Calu3 (cell line): Measurements from ENCODE around the gene DBH. TPM values are rescaled to one million over a fixed set of nuclear protein-coding genes. Genes with fewer than 3 reads are reported as not detected.

Experiments
- BruUV-seq: library from RNA; stranded (reverse); fragments of 400-500 nt; replicated peaks from 2 replicates; lab custom pipeline; 2021; lab: Mats Ljungman, UMichigan
- CTCF ChIA-PET: fragments of 300-600 bp; sonication (Branson Sonifier 250); formaldehyde crosslinking; loops from one replicate; lab custom pipeline; 2022; ENCODE audit warnings: antibody characterized with exemption; lab: Charles Lee
- DNase-seq: peaks from one replicate; pipeline ENCODE4 v3.0.0; 2022
- H3K27ac Mint-ChIP-seq: one replicate; pipeline ENCODE4 v1.8.0; 2022; ENCODE audit warnings: mixed read lengths; ENCODE audit not compliant: unreplicated experiment
- H3K27me3 Mint-ChIP-seq: one replicate; pipeline ENCODE4 v1.8.0; 2022; ENCODE audit warnings: mixed read lengths; ENCODE audit not compliant: unreplicated experiment
- H3K36me3 Mint-ChIP-seq: one replicate; pipeline ENCODE4 v1.8.0; 2022; ENCODE audit warnings: mild to moderate bottlenecking, moderate library complexity, mixed read lengths; ENCODE audit not compliant: insufficient read depth, unreplicated experiment
- H3K4me1 Mint-ChIP-seq: one replicate; pipeline ENCODE4 v1.8.0; 2022; ENCODE audit warnings: mild to moderate bottlenecking, low read depth, mixed read lengths; ENCODE audit not compliant: unreplicated experiment
- H3K4me3 Mint-ChIP-seq: one replicate; pipeline ENCODE4 v1.8.0; 2022; ENCODE audit warnings: mild to moderate bottlenecking, low read depth, moderate library complexity, mixed read lengths; ENCODE audit not compliant: unreplicated experiment
- H3K9me3 Mint-ChIP-seq: one replicate; pipeline ENCODE4 v1.8.0; 2022; ENCODE audit warnings: low read depth, mixed read lengths; ENCODE audit not compliant: unreplicated experiment
- CTCF ChIP-seq: fragments of 200-600 bp; IDR thresholded peaks from one replicate; pipeline ENCODE4 v1.8.0; 2022; ENCODE audit warnings: antibody characterized with exemption; ENCODE audit not compliant: unreplicated experiment
- intact Hi-C: fragments of 100-400 bp; cut with micrococcal nuclease; formaldehyde crosslinking; loops from one replicate; pipeline ENCODE4 v1.10.0; 2022; ENCODE audit not compliant: unreplicated experiment
- total RNA-seq: library from RNA; stranded (reverse); gene quantifications from 2 replicates; pipeline ENCODE4 v1.2.3, GENCODE V29; 2022

DBH gene
- total RNA-seq, 1 experiment from 2014 or later, result not detected

- intact Hi-C loops, result no loop called here
- no peak for DNase-seq
- Mint-ChIP-seq H3K4me3 (no peak overlapping the region), H3K27me3 (peaks cover 97% of the 10 kb centered on the region), H3K4me1 (no peaks in the 10 kb centered on the region), H3K9me3 (no peaks in the 10 kb centered on the region), H3K27ac (no peak overlapping the region), H3K36me3 (no peaks in the 10 kb centered on the region)
- no TSS peak for BruUV-seq
- CTCF ChIA-PET, result no interaction called here
- TF ChIP-seq CTCF, result no peak
Observed at GRCh38 chr9:133616643-133617405, 19.3 kb upstream of the DBH start.

DNA sequence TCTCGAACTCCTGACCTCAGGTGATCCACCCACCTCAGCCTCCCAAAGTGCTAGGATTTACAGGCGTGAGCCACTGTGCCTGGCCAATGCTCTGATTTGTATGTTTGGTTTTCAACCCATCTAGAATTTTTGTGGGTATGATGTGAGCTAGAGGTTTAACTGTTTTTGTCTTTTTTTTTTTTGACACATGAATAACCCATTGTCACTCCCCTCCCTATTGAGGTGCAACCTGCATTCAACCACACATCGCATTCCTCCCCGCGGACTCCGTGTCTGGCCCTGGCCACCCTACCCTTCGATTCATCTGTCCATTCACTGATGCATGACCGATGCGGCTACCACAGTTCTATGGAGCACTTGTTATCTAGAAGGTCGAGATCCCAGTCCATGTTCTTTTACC is 17.4 kb upstream of the DBH start:
- Mint-ChIP-seq H3K27ac (no peak overlapping the region), H3K9me3 (no peaks in the 10 kb centered on the region), H3K36me3 (no peaks in the 10 kb centered on the region), H3K4me1 (no peaks in the 10 kb centered on the region), H3K4me3 (no peak overlapping the region), H3K27me3 (peaks cover 97% of the 10 kb centered on the region)
- CTCF ChIA-PET, result no interaction called here
- no peak for TF ChIP-seq CTCF
- no peak for DNase-seq
- intact Hi-C loops, result no loop called here
- BruUV-seq, result no TSS peak

DNA sequence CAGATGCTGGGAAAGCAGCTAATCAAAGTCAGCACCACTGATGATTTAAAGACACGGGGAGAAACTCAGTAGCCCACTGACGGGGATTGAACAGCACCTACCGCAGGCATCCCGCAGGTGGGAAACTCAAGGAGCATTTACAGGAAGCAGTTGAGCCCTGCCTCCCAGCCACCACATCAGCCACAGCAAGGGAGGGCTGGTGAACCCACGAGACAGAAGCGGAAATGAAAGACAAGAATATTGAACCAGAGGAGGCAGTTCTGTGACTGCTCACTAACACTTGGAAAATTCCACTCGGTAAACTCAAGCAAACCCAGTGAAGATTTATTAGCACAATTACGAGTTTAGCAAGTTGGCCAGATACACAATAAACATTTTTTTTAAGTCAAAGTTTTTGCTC is 16.4 kb upstream of the DBH start:
- no peak for TF ChIP-seq CTCF
- H3K36me3 Mint-ChIP-seq, result no peaks in the 10 kb centered on the region
- peaks cover 97% of the 10 kb centered on the region for H3K27me3 Mint-ChIP-seq
- H3K4me3 Mint-ChIP-seq, result no peak overlapping the region
- H3K9me3 Mint-ChIP-seq, result no peaks in the 10 kb centered on the region
- no peaks in the 10 kb centered on the region for H3K4me1 Mint-ChIP-seq
- intact Hi-C loops, result no loop called here
- no peak overlapping the region for H3K27ac Mint-ChIP-seq
- CTCF ChIA-PET, result no interaction called here
- no TSS peak for BruUV-seq
- no peak for DNase-seq

DNA sequence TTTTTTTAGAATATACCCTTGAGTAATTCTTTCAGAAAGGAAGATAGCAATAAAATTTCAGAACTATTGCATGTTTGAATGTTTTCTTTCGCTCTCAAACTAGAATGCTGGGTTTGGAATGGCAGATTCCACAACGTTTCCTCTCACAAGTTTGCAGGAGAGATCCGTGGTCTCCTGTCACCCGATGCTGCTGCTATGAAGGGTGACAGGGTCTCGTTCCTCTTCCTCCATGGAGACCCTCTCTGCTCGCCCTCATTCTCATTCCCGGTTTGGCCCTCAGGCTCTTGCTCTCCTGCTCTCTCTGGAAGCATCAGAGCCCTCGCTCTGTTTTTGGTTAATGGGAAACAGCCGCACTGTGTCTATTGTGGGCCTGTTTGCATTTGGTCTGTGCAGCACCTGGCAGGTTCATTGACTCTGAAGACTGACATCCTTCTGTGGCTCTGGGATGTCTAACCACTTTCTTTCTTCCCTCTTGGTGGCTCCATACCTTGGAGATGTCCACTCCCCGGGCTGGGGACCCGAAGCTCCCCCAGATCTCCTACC is 14.4 kb upstream of the DBH start:
- BruUV-seq, result no TSS peak
- Mint-ChIP-seq H3K4me1 (no peaks in the 10 kb centered on the region), H3K27ac (no peak overlapping the region), H3K36me3 (no peaks in the 10 kb centered on the region), H3K4me3 (no peak overlapping the region), H3K9me3 (peaks cover 8% of the 10 kb centered on the region), H3K27me3 (peaks cover 97% of the 10 kb centered on the region)
- intact Hi-C loops, result no loop called here
- no peak for DNase-seq
- no peak for TF ChIP-seq CTCF
- CTCF ChIA-PET, result no interaction called here
